Kidney capillary endothelial cell (primary cell): Measurements from ENCODE around the gene HPCA.
"Not testable (repeated sequence)": the region's sequence is repeated elsewhere in the genome, so short reads cannot be mapped to it uniquely, and the experiment has no call there.

ENCODE experiments used
- DNase-seq: peaks from one replicate; pipeline ENCODE4 v3.0.0-alpha.2; 2018; ENCODE audit warnings: low spot score

The HPCA gene

DNA sequence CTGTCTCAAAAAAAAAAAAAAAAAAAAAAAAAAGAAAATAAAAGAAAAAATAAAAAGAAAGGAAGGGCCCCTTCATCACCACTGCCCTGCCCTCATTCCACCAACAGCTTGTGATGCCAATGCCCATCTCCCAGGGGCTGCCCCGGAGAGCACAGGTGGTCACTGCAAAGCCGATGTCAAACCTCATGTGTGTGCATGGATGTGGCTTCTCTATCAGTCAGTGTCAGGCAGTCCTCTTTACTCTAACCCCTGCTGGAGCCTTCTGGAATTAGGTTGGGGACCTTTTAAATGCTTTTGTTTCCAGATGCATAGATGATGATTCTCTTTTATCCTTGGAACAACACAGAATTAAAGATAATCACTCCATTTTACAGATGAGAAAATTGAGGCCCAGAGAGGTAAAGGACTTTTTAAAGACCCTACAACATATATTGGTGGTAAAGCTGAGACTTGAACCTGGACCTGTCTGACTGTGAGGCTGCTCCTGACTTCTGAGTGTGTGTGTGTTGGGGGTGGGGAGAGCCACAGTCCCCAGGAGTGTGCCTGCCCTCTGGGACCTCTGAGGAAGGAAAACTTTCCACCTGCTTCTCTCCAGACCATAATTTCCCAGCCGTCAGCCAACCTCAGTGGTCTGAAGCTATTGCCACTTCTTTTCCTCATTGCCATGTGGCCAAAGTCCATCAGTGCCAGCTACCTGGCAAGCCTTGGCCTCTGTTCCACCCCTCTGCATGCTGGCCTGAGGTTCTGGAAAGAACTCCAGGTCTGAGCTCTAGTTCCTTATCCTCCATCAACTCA, 17.9 kb downstream of the HPCA start:
- DNase-seq, result no peak

DNA sequence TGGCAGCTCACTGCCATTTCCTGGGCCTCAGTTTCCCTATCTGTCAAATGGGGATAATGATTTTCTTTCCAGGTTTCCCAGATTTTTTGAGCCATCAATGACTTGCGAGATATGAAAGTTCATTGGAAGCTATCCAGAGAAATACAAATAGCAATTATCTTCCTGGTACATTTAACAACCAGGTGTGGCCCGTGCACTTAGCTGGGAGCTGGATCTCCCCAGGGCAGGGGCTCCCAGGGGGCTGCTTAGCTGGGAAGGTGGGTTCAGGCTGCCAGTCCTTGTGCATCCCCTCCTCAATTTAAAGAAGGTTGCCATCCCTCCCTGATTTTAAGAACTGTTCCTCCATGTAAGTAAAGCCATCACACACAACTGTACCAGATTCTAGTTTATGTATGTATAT, 18.5 kb downstream of the HPCA start:
- DNase-seq, result no peak

DNA sequence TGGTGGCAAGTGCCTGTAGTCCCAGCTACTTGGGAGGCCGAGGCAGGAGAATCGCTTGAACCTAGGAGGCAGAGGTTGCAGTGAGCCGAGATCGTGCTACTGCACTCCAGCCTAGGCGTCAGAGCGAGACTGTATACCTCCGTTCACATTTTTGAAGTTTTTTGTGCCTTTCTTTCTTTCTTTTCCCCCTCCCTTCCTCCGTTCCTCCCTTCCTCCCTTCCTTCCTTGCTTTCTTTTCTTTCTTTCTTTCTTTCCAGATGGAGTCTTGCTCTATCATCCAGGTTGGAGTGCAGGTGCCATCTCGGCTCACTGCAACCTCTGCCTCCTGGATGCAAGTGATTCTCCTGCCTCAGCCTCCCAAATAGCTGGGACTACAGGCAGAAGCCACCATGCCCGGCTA, 19.3 kb downstream of the HPCA start:
- DNase-seq, result not testable (repeated sequence)

DNA sequence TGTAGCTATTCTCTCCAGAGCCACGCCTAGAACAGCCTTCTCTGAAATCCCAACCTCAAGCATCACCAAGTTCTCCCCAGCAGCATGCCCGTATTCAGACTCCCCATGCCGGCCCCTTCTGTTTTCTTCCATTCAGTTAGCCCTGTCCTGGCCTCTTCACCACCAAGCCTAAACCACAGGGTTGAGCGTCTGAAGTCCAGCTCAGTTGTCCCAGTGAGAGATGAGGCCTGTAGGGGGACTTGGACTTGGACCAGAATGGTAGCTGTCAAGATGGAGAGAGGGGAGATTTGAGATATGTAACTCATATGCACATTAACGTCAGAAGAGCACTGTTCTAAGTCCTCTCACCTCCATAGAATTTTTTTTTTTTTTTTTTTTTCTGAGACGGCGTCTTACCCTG, 20.4 kb downstream of the HPCA start:
- DNase-seq, result no peak

DNA sequence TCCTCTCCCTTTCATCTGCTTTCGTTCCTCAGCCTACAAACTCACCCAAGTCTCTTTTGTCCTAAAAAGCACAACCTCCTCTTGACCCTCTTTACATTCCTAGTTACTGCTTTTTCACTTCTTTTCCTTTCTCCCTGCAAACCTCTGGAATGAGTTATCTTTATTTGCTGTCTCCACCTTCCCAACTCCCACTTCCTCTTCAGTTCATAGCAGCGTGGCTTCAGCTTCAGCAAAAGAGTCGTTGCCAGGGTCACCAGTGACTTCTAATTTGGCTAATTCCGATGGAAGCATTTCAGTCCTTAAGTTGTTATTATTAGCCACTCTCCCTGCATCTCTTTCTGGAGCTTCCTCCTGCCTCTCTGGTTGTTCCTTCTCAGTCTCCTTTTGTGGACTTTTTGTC, 21.1 kb downstream of the HPCA start:
- DNase-seq, result no peak

DNA sequence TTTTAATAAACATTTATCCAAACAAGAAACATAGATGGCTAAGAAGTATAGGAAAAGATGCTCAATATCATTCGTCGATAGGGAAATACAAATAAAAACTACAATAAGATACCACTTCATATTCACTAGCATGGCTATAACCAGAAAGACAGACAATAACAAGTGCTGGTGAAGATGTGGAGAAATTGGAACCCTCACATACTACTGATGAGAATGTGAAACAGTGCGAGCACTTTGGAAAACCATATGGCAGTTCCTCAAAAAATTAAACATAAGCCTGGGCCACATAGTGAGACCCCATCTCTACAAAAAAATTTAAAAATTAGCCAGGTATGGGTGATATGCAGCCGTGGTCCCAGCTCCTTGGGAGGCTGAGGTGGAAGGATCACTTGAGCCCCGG, 24.0 kb downstream of the HPCA start:
- DNase-seq, result no peak

DNA sequence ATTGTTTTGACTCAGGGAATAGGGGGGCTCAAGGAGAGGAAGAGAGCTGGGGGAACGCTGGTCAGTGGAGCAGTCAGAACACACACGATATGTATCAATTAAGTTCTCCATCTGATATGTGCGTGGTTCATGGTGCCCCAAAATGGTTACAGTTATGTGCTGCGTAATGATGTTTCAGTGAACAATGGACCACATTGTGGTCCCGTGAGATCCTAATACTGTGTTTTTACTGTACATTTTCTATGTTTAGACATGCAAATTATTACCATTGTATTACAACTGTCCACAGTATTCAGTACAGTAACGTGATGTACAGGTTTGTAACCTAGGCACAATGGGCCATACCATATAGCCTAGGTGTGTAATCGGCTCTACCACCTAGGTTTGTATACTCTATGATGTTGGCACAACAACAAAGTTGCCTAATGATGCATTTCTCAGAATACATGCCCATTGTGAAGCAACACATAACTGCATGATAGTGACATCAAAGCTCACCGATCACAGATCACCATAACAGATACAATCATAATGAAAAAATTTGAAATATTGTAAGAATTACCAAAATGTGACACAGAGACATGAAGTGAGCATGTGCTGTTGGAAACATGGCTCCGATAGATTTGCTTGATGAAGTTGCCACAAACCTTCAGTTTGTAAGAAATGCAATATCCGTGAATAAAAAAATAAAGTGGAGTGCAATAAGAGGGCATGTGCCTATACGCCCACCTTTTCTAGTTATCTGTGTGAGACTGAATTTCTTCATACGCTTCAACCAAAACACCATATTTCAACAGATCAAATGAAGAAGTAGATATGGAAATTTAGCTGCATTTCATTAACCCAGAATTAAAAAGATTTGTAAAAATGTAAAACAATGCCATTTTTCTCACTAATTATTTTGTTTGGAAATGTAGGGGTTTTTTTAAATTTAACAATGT, 29.7 kb downstream of the HPCA start:
- DNase-seq, result no peak

DNA sequence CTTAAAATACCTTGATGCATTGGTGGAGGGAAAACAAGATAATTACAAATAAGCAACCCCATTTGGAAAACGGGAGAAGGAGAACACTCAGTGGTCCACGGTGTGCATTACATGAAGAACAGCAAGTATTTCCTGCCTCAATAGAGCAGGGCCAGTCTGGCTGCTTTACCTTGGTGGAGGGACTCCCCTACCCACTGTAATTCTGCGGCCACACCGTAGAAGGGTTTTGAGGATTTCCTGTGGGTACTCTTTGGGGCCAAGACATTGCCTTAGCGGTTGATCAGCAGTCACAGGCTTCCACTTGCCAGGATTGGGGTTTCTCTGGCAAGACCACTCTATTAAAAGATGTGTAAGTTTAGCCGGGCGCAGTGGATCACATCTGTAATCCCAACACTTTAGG, 31.2 kb downstream of the HPCA start:
- DNase-seq, result no peak

DNA sequence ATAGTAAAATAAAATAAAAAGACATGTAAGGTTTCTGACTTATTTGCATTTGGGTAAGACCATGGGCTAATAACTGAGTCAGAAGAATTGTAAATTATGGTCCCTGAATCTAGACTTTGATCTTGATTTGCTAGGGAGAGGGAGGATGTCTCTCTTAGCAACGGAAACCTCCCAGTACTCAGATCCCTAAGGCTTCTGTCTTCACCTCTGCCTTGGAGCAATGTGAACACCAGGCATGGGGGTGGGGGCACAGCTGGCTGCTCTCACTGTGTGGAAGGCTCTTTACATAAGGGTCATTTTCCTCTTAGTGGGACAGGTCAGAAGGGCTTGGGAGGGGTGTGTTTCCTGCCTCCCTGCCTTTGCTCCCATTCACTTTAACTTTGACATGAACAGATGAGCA, 31.9 kb downstream of the HPCA start:
- no peak for DNase-seq

DNA sequence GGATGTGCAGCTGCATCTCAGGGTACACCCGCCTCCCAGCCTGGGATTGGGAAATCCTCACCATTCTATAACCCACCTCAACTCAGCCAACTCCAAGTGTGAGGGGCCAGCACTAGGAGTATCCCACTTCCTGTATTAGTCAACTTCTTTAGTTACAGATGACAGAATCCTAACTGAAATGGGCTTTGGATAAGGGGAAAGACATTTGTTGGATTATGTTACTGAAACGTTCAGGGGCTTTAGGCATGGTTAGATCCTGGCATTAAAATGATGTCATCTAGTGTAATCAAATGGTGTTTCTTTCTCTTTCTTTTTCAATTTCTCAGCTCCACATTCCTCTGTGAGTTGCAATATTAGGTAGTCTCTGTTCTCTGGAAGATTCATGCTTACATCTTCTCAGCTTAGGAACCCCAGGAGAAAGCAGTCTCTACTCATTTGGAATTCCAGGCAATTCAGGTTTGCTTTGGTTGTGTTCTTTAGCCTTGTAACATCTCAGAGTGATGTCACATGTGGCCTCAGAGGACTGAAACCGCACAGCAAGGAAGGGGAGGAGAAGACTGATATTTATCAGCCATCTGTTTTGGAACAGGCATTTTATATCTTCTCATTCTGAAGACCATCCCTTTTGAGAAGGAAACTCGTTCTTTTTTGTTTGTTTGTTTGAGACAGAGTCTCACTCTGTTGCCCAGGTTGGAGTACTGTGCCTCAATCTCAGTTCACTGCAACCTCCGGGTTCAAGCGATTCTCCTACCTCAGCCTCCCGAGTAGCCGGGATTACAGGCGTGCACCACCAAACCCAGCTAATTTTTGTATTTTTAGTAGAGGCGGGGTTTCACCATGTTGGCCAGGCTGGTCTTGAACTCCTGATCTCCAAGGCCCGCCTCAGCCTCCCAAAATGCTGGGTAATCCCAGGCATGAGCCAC, 33.8 kb downstream of the HPCA start:
- no peak for DNase-seq

DNA sequence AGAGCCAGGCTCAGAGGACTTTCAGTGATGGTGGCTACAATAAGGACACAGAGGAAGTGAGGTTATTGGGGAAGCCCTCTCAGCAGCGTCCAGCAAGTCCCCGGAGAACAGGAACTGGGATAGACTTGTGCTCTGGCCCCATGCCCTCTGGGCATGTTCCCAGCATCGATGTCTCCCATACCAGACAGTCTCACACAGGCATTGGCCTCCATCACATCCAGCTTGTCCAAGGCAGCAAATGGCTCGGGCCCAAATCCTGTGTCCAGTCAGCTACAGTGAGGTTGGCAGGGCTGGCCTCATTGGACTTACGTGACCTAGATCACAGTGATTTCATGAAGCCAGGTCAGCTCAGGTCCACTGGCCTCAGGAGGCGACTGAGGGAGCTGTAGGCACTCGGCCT, 34.5 kb downstream of the HPCA start:
- no peak for DNase-seq

DNA sequence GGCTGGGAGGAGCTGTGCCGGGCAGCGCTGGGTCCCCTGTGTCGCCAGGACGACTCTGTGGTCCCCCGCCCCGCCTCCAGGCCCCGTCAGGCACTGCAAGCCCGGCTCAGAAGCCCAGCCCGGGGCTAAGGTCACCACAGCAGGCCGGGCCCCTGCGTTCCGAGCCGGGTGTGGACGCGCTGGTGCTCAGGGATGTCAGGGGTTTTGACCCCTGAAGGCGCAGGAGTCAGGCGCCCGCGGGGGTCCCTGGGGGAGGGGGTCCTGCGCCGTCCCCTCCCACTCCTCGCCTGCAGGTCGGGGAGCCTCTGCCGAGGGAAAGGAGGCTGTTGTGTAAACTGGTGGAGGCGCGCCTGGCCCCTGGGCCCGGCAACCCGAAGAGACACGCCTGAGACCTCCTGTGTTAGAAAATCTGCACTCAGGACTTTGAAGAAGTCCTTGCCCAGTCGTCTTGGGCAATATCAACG, 38.6 kb downstream of the HPCA start:
- no peak for DNase-seq

DNA sequence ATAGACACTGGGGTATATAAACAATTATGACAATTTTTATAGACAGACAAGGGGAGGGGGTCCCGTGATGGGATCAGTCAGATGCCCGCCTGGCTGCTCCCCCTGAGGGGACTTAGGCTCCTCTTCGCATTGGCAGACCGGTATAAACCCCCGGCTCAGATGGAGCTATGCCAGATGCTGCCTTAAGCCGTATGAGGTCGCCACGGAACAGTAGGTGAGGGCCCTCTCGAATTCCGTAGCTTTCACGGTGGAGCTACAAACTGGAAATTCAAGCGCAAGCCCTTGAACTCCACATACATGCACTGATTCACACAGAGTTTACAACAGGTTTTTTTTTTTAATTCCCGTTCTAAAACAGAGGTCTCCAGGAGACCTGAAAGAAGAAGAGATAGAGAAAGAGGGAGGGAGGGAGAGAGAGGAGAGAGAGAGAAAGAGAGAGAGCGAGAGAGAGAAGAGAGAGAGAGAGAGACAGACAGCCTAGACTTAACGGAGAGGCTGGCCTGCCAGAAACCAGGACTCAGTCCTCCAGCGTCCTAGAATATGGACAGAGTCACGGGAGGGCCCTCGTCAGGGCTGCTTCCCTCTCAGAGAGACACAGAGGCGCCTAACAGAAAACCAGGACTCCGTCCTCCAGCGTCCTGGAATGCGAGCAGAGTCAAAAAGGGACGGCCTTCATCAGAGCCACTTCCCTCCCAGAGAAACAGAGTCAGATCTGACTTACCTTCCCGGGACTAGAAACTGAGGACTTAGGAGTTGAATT, 39.3 kb downstream of the HPCA start:
- DNase-seq, result peak; percentile 47

DNA sequence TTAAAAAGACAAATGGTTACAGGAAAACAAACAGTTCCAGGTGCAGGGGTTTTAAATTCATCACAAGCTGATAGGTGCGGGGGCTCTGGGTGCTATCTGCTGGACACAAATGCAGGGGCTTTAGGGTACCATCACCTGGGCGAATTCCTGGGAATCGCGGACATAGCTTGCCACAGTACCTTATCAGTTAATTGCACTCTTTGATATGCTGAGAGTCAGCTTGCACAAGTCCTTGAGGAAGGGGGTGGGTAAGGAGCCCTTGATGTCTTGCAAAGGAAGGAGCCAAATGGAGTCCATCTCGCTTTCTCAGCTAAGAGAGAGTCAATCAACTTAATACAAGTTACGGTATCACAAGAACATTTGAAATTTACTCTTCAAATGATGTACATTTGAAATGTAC, 40.3 kb downstream of the HPCA start:
- no peak for DNase-seq

DNA sequence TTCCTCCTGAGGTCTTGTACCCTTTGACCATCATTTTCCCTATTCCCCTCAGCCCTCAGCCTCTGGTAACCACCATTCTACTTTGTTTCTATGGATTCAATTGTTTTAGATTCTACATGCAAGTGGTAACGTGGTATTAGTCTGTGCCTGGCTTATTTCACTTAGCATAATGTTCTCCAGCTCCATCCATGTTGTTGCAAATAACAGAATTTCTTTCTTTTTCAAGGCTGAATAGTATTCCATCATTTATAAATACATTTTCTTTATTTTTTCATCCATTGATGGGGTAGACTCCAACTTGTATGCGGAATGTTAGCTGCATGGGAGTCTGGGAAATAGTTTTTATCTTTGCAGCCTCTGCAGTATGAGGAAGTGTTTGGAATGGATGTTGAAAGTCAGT, 41.1 kb downstream of the HPCA start:
- no peak for DNase-seq

DNA sequence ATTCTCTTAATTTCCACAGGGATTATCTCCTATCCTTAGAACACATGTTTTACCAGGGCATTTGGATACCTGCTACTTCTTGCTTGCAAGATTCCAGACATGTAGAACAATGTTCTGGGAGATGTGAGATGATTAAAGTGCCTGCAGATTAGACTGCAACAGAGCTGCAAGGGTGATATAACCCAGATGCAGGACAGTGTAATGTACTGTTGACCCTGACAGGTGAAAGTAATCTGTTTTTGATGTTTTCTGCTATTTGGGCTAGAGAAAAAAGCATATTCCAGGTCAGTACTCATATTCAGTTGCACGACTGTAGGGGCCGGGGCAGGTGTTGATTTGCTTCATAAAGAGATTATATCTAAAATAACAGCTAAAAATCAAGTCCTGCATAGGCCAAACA, 42.0 kb downstream of the HPCA start:
- DNase-seq, result no peak

DNA sequence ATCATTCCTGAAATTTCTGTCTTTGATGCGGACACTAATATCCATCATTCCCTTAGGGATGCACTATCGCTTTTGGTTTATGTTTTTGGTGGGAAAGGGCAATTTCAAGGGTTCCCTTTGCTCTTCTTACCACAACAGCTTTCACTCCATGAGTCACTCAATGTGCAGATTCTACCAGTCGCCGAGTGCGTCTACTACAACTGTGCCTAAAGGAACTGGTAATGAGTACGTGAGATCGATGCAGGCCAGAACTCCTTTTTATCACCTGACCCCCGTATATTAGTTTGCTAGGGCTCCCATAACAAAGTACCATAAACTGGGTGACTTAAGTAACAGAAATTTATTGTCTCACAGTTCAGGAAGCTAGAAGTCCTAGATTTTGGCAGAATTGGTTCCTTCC, 42.4 kb downstream of the HPCA start:
- no peak for DNase-seq

DNA sequence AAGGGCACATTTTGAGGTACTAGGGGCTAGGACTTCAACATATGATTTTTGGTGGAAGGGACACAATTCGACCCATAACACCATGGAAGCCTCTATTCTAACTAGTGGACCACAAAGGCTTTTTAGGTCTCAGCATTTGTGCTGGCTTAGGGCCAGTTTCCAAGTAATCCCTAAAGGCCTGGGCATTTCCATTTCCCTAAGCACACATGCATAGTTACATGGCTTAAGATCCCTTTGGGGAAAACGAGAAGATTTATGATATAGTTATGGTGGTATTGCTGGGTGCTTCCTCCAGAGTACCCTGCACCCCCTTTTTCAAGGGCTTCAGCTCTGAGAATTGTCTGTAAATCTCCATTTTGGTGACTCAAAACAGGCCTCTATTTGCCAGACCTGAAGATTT, 43.1 kb downstream of the HPCA start:
- no peak for DNase-seq

DNA sequence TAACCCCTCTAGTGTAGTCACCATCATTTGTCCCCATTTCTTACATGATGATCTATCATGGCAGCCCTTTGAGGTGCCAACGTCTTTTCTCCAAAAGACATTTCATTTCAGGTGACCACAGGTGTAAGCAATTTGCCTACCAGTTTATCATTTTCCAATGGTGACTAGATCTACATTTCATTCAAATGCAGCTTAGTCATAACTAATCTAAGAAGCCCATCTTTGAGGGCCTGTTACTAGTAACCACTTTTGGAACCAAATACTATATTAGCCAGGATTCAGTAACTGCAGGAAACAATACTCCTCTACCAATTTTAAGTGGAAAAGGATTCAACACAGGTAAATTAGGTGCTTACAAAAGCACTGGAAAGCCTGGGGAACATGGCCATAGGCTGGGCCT, 45.5 kb downstream of the HPCA start:
- DNase-seq, result no peak

DNA sequence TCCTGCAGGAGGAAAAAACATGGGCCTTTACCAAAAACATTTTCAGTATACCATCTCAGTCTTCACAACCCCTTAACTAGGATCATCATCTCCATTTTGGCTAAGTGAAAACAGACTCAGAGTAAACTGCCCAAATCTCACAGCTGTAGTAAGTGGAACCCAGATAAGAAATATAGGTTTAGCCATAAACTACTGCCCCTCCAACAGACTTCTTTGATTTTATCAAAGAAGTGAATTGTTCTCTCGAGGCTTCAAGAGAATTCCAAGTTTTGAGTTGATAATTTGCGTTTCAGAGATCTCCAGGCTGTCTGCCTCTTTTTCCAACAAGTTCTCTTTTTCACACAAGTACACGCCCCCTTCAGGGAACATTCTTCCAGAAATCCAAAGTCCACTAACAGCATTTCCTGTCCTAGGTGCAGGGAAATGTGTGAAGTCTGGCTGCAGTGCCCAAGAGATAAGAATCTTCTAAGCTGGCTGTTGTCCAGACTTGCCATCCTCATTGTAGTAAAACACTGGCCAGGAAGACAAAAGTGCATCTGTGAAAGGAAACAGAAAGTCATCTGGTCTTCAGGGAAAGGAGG, 47.5 kb downstream of the HPCA start:
- DNase-seq, result peak; percentile 84

DNA sequence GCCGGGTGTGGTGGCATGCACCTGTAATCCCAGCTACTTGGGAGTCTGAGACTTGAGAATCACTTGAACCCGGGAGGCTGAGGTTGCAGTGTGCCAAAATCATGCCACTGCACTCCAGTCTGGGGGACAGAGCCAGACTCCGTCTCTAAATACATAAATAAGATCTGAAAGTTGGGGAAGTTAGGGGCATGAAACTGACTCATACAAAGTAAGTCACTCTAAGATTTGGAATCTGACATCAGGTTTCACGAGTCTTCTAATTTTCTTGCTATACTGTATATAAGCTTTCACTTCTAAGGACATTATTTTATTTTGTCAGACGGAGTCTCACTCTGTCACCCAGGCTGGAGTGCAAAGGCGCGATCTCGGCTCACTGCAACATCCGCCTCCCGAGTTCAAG, 48.2 kb downstream of the HPCA start:
- no peak for DNase-seq
